ENCODE measurements around the gene MKRN2. TPM values are rescaled to one million over a fixed set of nuclear protein-coding genes. Genes with fewer than 3 reads are reported as not detected.

Gene MKRN2
- total and polyA plus RNA-seq, 9 of the 15 experiments (the other 6 are each of a cell fraction or from before 2014, with no cell fraction given): 29.4 to 63.2 (median 42.9) TPM

GRCh38 chr3:12627370-12627769 lies 70.5 kb downstream of the MKRN2 start (continued):
- TF ChIP-seq MBD1 (CRISPR knock-in tag; IDR thresholded peaks at IDR 0.05) (0 out of 2 replicates have a peak, but pooled peaks have one; percentile 16), ARID1B (IDR thresholded peaks at IDR 0.05) (peak; percentile 70), SMARCC2 (IDR thresholded peaks at IDR 0.05; ENCODE audit: low read depth) (peak; percentile 52; the same call in 1 of the 2 replicates), JUN (IDR thresholded peaks at IDR 0.05; ENCODE audit: borderline replicate concordance, low read depth, low read length) (peak; percentile 76; the same call in 1 of the 2 replicates), JUN (CRISPR knock-in tag; IDR thresholded peaks at IDR 0.05; ENCODE audit: borderline replicate concordance) (no peak), ZFX (CRISPR knock-in tag; IDR thresholded peaks at IDR 0.05) (0 out of 2 replicates have a peak, but pooled peaks have one; percentile 28), NFIC (IDR thresholded peaks at IDR 0.05) (no peak), ARID3A (IDR thresholded peaks at IDR 0.05; ENCODE audit: borderline replicate concordance, low read depth, low read length) (peak; percentile 72; the same call in 1 of the 2 replicates), ETV1 (tag; conservative IDR thresholded peaks at IDR 0.05; ENCODE audit: low read depth) (no peak), SMARCE1 (IDR thresholded peaks at IDR 0.05) (peak; percentile 83), SMARCA4 (IDR thresholded peaks at IDR 0.05) (peak; percentile 75), FOSL1 (tag; conservative IDR thresholded peaks at IDR 0.05) (peak; percentile 91), CCNT2 (IDR thresholded peaks at IDR 0.05; ENCODE audit: borderline replicate concordance, extremely low read depth, insufficient read length, low read depth, low read length) (peak; percentile 38)
